Measurements from ENCODE around the gene ABR. TPM values are rescaled to one million over a fixed set of nuclear protein-coding genes. Genes with fewer than 3 reads are reported as not detected.

ABR gene
- total RNA-seq, 1 donor from 2014 or later = 110 TPM

Small RNAs within 50 kb of the gene (microRNA-seq; reads per million reads assigned to microRNA genes)
- gene MIR3183 = not detected

Other genes starting within 250 kb of the ABR start
- gene NXN, start 200.2 kb downstream of the ABR start, total RNA-seq = 44.3 TPM
- gene TIMM22, start 182.9 kb downstream of the ABR start, total RNA-seq = 9.3 TPM
- gene BHLHA9, start 90.5 kb upstream of the ABR start, total RNA-seq = not detected
- 5.3 TPM for gene TRARG1, start 99.7 kb upstream of the ABR start, total RNA-seq
- 473 TPM for gene YWHAE, start 220.2 kb upstream of the ABR start, total RNA-seq

Measured in sciatic nerve (tissue), 1 donor.